Stimulated activated CD4-positive, alpha-beta T cell treated with anti-CD3 and anti-CD28 coated beads, Interleukin-12 subunit alpha, Interleukin-12 subunit beta, amount 100 ng/mL, for 48 hours (primary cell): ENCODE measurements around the gene TIAM2.
"Not testable (repeated sequence)": the region's sequence is repeated elsewhere in the genome, so short reads cannot be mapped to it uniquely, and the experiment has no call there.

Source experiments
- DNase-seq, 3 donors: peaks; one replicate each; pipeline ENCODE4 v3.0.0-alpha.2; 2020; ENCODE audit warnings: low read depth in 2 of 3, low spot score in 1 of 3

TIAM2 gene

GRCh38 chr6:155190677-155191076, 195.6 kb downstream of the TIAM2 start:
- no peak for DNase-seq

- no peak for DNase-seq
These were observed 198.4 kb downstream of the TIAM2 start for GRCh38 chr6:155193526-155193925.

GRCh38 chr6:155194399-155194798, 199.3 kb downstream of the TIAM2 start:
- no peak for DNase-seq

GRCh38 chr6:155195903-155196302, 200.8 kb downstream of the TIAM2 start:
- DNase-seq: no peak

- no peak for DNase-seq
These were observed 201.8 kb downstream of the TIAM2 start for GRCh38 chr6:155196911-155197310.

GRCh38 chr6:155197932-155198331, 202.8 kb downstream of the TIAM2 start:
- no peak for DNase-seq

GRCh38 chr6:155200012-155200411, 204.9 kb downstream of the TIAM2 start:
- no peak for DNase-seq

GRCh38 chr6:155201461-155202226, 206.5 kb downstream of the TIAM2 start:
- DNase-seq: no peak

GRCh38 chr6:155207223-155207622, 212.1 kb downstream of the TIAM2 start:
- no peak for DNase-seq

- DNase-seq: no peak
These were observed 217.0 kb downstream of the TIAM2 start for GRCh38 chr6:155212106-155212505.

GRCh38 chr6:155212616-155213380, 217.7 kb downstream of the TIAM2 start:
- no peak for DNase-seq

- no peak for DNase-seq
These were observed 218.7 kb downstream of the TIAM2 start for GRCh38 chr6:155213611-155214372.

- DNase-seq: no peak
These were observed 220.8 kb downstream of the TIAM2 start for GRCh38 chr6:155215906-155216305.

GRCh38 chr6:155216312-155217046, 221.4 kb downstream of the TIAM2 start:
- DNase-seq: no peak

GRCh38 chr6:155218711-155219110, 223.6 kb downstream of the TIAM2 start:
- DNase-seq: not testable (repeated sequence)

- no peak for DNase-seq
These were observed 224.2 kb downstream of the TIAM2 start for GRCh38 chr6:155219299-155219698.

GRCh38 chr6:155219858-155220301, 224.8 kb downstream of the TIAM2 start:
- DNase-seq: no peak

- DNase-seq: no peak
These were observed 226.0 kb downstream of the TIAM2 start for GRCh38 chr6:155221086-155221485.

- no peak for DNase-seq
These were observed 227.4 kb downstream of the TIAM2 start for GRCh38 chr6:155222506-155222905.

GRCh38 chr6:155223646-155224451, 228.7 kb downstream of the TIAM2 start:
- DNase-seq: peak; percentile 26 to 56 (median 44)
